NCI-H774 (cell line): ENCODE results near the gene CLASP1.
"Not testable (repeated sequence)": the region's sequence is repeated elsewhere in the genome, so short reads cannot be mapped to it uniquely, and the experiment has no call there.

Experiments used
- DNase-seq: peaks from one replicate; lab custom pipeline; 2025; lab: John Stamatoyannopoulos, UW

The CLASP1 gene

DNA sequence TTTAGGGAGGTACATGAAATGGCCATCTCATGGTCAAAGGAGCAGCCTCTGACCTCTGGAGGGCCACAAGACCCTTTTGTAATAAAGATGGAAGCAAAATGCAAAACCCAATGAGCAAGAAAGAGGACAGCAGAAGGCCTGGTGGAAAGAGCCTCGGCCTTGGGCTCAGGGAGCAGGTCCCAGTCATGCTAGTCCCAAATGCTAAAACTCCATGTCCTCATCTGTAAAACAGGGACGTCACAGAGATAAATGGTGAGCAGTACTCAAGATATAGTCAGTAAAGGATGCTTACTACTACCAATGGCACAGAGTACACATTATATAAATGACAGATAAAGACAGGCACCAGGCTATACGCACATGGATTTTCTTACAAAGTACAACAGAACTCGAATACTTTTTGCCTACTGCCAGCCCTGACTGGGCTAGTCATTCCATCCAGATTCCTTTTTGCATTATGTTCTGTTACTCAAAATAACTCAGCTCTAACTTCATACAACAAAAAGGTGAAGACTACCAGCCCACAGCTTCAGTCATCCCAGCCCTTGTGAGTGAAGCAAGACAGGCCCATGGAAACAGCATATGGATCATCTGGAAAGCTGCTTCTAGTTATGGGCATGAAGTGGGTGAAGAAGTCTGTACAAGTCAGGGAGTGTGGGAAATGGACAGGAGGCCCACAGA lies 299.4 kb downstream of the CLASP1 start:
- no peak for DNase-seq

DNA sequence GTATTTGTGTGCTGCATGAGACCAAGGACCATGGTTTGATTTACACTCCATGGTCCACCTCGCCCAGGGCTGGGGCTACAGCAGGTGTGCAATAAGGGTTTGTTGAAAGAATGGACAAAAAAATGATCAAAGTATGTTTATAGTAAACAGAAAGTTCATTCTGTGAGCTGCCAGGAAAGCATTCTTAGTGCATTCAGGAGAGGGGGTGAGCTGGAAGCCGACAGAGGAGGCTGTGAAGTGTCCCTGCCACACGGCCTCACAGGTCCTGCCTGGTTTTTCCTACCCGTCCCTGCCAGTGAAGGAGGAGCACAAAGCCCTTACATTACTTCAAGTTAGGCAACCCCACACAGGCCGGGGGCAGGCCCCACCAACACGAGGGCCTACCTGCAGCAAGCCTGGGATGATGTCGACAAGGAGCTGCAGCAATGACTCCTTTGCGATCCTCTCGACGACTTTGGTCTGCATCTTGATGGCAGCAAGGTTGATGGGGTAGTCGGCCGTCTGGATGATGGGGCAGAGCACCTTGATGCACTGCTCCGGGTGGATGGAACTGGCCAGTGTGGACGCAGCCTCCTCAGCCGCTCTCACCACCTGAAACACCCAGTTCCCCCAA lies 301.0 kb downstream of the CLASP1 start:
- no peak for DNase-seq

DNA sequence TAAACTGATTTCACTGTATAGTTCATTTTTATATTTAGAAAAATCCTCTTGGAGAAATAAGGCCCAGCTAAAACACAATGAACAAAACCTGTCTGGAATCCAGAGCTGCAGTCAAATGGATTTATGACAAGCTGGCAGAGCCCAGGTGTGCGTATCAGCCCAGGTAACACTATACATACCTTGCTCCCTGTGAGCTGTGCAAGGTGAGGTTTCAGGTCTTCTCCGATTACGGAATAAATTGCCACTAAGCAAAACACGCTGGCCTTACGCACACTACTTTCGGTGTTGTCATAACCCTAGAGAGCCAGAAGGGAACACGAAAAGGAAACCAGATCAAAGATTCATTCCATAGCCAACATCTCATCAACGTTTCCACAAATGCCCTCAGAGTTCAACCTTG lies 302.4 kb downstream of the CLASP1 start:
- no peak for DNase-seq

DNA sequence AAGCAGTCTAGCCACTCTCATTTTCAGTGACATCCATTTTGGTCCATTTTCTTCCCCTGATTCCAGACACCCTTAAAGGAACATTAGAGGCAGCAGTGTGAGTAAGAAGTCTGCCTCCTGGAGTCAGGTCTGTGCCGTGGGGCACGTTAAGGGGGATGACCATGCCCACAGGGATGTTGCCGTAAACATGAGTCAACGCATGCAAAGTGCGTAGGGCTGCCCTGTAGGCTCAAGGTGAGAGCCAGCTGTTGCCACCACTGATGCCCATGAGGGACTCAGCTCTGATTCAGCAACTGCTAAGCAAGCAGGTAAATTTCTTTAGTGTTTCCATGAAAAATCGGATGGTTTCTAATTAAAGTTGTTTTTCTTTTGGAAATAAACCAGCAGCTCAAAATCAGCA lies 302.9 kb downstream of the CLASP1 start:
- no peak for DNase-seq

DNA sequence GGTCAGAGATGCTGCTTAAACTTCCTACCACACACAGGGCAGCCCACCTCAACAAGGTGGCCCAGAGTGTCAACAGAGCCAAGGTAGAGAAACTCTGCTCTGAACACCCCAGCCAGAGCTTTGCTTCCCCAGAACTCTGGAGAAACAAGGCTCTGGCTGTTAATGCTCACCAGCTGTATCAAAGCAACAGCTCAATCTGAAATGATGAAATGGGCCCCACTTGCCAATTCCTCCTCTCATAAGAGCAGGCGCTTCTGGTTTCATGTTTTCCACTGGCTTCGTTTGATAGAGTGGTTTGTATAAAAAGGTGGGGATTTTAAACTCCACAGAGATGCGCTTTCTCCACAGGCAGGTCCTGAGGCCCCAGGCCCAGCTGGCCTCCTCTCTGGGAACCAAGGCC lies 303.4 kb downstream of the CLASP1 start:
- DNase-seq, result no peak

DNA sequence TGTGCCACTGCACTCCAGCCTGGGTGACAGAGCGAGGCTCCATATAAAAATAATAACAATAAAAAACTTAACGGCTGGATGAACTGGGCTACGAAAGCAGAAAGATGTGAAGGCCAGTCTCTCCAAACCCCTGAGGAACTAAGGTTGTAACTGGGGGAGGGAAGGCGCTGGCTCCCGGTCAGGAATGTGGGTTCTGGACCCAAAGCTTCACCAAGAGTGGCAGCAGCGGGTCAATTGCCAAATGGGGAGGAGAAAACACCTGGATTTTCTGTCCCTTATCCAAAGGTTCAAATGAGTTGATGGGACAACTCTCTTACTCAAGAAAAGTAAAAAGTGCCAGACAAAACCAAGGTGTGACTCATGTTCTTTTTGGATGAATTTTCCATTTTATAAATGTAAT lies 304.2 kb downstream of the CLASP1 start:
- DNase-seq, result no peak

DNA sequence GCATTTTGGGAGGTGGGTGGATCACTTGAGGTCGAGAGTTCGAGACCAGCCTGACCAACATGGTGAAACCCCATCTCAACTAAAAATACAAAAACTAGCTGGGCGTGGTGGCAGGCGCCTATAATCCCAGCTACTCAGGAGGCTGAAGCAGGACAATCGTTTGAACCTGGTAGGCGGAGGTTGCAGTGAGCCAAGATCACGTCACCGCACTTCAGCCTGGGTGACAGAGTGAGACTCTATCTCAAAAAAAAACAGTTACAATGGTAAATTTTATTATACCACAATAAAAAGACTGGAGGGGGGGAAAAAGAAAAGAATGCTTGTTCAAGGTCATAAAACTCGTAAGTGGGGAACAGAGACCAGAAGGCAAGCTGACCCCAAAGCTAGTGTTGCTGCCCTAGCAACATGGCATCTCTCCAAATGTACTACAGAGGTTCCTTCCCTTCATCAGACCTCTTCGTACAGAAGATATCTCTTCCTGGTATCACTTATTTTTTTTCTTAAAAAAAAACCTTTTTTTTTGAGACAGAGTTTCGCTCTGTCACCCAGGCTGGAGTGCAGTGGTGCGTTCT lies 305.3 kb downstream of the CLASP1 start:
- DNase-seq, result not testable (repeated sequence)

DNA sequence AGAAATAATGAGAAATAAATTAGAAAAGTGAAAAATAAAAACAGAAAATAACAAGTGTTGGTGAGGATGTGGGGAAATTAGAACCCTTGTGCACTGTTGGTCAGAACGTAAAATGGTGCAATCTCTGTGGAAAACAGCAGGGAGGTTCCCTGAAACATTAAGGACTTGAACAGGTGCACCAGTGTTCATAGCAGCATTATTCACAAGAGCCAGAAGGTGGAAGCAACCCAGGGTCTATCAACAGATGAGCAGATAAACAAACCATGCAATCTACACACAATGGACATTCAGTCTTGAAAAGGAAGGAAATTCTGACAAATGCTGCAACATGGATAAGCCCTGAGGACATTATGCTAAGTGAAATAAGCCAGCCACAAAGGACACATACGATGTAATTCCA lies 306.1 kb downstream of the CLASP1 start:
- DNase-seq, result no peak

DNA sequence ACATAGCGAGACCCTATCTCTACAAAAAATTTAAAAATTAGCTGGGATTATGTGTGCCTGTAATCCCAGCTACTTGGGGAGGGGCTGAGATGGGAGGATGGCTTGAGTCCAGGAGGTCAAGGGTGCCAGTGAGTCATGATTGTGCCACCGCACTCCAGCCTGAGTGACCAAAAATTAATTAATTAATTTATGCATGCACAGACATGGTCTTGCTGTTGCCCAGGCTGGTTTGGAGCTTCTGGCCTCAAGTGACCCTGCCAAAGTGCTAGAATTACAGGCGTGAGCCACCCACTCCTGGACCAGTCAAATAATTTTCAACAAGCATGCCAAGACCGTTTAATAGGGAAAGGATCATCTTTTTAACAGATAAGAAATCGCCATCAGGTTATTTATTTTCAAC lies 306.5 kb downstream of the CLASP1 start:
- DNase-seq, result no peak

DNA sequence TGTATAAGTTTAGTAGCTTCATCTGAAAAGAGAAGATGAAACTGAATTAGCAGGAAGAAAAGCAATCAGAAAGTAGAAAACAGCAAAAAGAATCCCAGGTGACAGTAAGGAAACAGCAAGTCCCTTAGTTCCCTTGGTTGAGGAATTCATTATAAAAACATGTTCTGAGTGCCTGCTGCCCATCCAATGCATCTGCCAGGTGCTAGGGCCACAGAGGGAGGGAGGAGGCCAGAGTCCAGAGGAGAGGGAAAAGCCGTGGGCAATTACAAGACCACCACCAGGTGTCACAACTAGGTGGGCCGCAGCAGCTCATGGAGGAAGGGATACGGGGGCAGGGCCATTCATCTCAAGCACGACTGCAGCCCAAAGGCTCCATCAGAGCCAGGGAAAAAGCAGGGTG lies 308.3 kb downstream of the CLASP1 start:
- no peak for DNase-seq

DNA sequence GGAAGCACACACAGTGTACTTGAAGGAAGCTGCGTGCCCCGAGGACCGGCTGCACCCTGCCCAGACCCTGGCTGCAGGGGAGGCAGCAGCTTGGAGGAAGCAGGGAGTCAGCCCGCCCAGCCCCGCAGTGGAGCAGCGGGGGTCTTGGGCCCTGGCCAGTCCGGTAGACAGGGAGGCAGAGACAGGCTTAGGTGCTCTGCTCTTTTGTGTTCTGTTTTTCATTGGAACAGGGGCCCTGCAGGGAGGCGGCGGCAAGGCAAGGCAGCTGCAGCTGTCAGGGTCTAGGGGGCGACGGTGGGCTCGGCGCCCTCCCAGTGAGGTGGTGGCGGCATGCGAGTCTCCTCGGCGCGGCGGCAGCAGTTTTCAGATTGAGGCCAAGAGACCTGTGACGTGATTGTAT lies 311.0 kb downstream of the CLASP1 start:
- no peak for DNase-seq

DNA sequence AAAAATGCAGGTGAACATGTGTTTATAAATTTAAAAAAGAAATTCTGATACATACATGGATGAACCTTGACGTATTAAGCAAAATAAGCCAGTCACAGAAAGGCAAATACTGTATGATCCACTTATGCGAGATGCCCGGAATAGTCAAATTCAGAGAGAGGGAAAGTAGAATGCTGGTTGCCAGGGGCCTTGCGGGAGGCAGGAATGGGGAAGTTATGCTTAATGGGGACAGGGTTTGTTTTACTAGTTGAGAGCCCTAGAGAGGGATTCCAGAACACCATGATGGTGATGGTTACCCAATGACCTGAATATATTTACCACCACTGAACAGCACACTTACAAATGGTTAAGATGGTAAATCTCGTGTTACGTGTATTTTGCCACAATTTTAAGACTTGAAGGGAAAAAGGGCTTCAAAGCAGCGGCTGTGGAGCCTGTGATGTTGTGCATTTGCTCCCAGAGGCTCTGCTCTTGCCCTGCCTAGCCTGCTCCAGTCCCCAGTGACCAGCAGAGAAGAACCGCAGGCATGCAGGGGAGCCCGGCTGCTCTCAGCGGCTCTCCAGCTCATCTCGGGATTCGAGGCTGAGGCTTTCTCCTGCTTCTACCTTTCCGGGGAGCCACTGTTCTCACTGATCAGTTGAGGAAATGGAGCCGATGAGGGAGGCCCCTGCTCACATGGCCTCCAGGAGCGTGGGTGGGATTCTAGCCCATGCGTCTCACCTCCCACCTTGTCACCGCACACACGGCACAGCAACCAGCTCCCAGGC lies 312.6 kb downstream of the CLASP1 start:
- DNase-seq, result no peak

DNA sequence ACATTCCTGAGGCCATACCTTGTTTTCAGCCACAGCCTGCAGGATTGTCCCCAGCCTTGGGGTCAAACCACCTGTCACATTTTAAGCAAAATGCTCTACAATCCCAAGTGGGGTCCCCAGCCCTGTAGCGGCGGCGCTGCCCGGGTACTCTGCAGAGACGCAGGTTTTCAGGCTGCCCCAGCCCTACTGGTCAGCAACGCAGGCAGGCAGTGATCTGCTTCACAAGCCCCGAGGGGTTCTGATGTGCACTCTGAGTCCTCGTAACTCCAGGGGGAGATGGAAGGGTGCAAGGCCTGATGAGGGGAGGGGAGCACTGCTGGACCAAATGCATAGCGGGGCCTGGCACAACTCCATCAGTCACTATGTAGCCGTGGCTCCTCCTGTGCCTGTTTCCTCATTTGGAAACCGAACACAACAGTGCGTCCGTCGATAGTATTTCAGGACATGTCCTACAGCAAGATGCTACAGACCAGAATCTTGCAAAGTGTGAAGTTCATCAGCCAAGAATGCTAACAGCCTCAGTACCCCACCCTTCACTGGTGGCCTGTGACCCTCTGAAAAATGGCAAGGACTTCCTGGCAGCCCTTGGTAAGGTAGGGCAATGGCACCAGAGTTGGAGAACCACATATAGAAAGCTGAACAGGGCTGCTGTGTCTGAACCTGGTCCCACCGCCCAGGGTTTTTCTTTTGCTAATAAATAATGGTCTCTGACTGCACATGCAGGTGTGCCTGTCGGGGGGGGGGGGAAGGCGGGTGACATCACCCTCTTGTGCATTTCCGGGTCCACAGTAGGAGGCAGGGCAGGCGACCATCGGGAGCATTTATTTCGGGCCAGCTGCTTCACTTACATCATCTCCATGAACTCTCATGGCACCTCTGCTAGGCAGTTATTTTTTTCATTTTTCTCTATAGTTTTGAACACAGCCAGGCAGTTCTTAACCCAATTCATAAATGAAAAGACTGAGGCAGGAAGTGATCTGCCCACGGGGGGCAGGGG lies 313.7 kb downstream of the CLASP1 start:
- peak; percentile 47 for DNase-seq

DNA sequence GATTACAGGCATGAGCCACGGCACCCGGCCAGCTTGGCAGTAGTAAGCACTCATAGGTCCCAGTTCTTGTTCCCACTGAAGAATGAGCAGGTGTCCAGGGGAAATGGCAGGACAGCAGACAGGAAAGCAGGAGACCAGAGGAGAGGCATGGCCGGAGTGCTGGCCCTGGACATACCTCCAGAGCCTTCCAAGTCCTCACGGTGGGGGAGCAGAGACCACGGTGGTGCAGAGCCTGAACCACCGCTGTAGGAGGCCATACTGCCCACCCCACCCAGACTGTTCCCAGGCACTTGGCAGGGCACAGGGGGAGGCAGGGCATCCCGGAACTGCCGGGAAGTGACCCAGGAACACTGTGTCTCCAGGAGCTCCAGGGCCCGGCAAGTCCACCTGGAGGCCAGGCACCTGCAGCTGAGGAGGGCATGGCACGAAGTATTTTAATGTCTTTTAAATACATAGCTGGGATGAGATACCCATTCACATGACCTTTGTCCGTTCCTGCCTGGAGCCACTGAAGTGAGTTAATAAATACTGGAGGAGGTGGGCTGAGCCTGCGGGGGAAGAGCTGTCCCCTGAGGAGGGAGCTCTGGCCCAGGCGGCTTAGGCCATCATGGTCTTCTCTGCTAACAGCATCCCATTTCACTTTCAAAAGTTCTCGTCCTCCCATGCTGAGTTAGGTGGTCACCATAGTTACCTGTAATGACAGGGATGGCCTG lies 314.5 kb downstream of the CLASP1 start:
- DNase-seq, result no peak

DNA sequence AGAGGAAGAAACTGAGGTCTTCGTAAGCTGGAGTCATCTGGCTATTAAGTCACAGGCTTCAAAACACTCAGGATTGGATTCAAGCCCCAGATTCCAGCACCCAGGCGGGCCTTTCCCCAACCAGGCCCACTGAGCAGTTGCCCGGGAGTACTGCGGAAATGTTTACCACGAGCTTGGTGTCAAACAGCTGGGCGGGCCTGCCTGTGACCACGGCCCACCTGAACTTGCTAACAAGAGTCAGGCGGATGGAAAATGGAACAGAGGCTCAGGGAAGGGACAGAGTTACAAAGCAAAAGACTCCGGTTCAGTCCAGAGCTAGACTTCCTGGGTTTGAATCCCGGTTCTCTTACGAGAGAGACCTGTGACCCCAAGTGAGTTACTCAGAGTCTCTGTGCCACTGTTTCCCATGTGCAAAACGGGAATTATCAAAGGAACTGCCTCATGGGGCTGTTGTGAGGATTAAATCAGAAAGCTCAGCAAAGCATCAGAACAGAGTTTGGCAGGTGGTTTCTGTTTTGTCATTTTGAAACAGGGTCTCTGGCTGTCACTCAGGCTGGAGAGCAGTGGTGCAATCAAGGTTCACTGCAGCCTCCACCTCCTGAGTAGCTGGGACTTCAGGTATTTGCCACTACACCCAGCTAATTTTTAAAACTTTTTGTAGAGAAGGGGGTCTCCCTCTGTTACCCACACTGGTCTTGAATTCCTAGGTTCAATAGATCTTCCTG lies 315.3 kb downstream of the CLASP1 start:
- no peak for DNase-seq

DNA sequence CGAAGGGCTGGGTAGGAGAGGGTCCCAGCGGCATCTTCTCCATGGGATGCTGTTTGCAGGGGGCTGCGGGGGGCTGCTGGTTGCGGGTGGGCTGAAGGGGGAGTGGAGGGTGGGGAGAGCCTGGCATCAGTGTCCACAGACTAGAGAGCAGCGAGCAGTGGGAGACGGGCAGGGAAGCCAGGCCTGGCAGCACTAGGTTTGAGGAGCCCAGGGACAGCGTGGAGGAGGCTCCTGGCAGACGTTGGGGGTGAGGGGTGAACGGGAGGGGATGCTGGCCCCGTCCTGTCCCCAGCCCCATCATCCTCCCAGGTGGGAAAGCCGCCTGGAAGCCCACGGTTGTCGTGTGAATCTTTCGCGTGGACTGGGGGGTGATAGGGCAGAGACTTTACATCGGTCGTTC lies 316.0 kb downstream of the CLASP1 start:
- no peak for DNase-seq

DNA sequence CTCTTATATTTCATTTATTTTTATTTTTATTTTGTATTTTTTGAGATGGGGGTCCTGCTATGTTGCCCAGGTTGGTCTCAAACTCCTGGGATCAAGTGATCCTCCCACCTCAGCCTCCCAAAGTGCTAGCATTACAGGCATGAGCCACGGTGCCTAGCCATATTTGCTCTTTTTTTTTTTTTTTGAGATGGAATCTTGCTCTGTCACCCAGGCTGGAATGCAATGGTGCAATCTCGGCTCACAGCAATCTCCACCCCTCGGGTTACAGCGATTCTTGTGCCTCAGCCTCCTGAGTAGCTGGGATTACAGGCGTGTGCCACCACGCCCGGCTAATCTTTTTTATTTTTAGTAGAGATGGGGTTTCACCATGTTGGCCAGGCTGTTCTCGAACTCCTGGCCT lies 317.9 kb downstream of the CLASP1 start:
- not testable (repeated sequence) for DNase-seq

DNA sequence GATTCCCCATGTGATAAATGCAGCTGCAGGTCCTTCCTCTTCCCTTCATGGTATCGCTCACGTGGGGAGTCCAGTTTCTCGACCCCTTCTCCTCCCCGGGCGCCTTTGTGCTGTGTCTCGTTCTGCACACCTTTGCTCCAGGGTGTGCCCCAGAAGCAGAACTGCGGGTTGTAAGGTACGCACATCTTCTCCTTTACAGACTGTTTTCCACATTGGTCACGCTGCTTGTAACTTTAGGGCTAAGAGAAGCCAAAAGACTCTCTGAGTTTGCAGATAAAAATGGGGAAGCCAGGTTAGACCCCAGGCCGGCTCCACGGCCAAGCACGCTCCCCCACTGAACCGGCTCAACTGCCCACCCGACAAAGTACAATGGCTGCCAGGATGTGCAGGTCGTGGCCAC lies 318.3 kb downstream of the CLASP1 start:
- no peak for DNase-seq

DNA sequence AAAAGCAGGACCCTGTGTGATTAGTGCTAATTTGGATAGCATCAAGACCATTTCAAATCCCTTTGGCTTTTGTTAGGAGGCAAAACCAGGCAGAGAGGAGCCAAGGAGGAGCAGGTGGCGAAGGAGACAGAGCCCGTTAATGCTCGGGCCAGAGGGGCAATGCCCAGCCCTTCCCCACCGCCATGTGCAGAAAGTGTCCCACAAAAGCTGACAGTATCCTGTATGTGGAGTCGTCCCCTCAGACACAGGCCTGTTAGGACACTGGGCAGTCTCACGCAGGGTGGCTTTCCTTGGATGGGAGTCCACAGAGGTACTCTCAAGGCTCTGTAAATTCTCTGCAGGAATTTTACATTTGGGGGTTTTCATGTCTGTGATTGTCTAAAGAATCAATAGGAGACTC lies 319.5 kb downstream of the CLASP1 start:
- DNase-seq, result no peak

DNA sequence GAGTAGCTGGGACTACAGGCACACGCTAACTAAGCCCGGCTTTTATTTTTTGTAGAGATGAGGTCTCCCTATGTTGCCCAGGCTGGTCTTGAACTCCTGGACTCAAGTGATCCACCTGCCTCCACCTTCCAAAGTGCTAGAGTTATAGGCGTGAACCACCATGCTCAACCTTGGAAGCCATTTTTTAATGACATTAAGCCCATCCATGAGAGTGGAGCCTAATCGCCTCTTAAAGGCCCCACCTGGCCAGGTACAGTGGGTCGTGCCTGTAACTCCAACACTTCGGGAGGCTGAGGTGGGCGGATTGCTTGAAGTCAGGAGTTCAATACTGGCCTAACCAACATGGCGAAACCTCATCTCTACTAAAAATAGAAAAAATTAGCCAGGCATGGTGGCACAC lies 322.6 kb downstream of the CLASP1 start:
- DNase-seq, result no peak
